Stimulated activated memory B cell treated with anti-CD40 and anti-IgM and Interleukin-4, amounts not matched to agents 10 μg/mL and 1 μg/mL and 100 μg/mL, for 72 hours (primary cell): ENCODE results near the gene MTF1.

Experiments used
- ATAC-seq: fragments of 150-1000 bp; cut with Tn5 transposase; 2 replicates; pipeline ENCODE4 v1.10.0; 2021
- H3K27ac Mint-ChIP-seq: one replicate; pipeline ENCODE4 v1.8.0; 2022; ENCODE audit warnings: mild to moderate bottlenecking, mixed read lengths
- H3K27me3 Mint-ChIP-seq: one replicate; pipeline ENCODE4 v1.8.0; 2022; ENCODE audit warnings: mixed read lengths
- H3K36me3 Mint-ChIP-seq: one replicate; pipeline ENCODE4 v1.8.0; 2022; ENCODE audit warnings: mixed read lengths
- H3K4me1 Mint-ChIP-seq: one replicate; pipeline ENCODE4 v1.8.0; 2022; ENCODE audit warnings: mixed read lengths
- H3K4me3 Mint-ChIP-seq: one replicate; pipeline ENCODE4 v1.8.0; 2022; ENCODE audit warnings: mild to moderate bottlenecking, moderate library complexity, mixed read lengths
- H3K9me3 Mint-ChIP-seq: one replicate; pipeline ENCODE4 v1.8.0; 2022; ENCODE audit warnings: mixed read lengths

MTF1 gene

DNA sequence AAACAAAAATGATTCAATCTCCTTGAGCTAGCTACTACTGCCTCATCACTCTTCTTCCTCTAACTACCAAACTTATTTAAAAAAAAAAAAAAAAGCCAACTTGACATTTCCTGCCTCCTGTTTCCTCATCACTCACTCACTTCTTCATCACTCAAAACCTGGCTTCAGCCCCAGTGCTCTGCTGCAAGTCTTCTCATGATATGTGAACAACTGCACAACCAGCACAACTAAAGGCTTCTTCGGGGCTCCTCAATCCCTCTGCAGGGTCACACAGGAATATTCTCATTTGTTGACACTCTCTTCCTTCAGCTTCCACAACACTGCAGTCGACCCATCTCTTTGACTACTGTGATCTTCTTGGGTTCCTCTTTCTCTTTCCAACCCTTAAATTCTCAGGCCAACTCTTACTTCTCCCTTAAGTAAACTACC is 7.6 kb downstream of the MTF1 start:
- Mint-ChIP-seq H3K36me3 (peaks cover 26% of the 10 kb centered on the region), H3K9me3 (no peaks in the 10 kb centered on the region)

DNA sequence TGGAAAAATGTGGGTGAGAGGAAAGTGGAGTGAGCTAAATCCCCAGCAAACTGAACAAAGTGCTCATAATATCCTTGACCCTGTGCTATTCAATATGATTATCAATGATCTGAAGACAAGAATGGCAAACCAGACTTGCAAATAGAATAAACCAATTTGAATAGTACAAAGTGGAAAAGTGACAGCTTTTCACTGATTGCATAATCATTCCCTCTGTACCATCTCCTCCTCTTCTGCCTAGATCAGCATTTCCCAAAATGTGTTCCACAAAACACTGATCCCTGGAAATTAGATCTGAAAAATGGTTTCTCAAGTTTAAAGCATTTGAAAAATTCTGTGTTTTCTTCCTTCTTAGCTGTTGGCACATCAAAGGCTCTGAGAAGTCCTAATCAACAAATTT is 8.1 kb downstream of the MTF1 start:
- peaks cover 26% of the 10 kb centered on the region for H3K4me1 Mint-ChIP-seq
- no peaks in the 10 kb centered on the region for H3K27me3 Mint-ChIP-seq
- peaks cover 26% of the 10 kb centered on the region for H3K36me3 Mint-ChIP-seq
- ATAC-seq: no peak
- no peaks in the 10 kb centered on the region for H3K9me3 Mint-ChIP-seq
- no peak overlapping the region for H3K4me3 Mint-ChIP-seq
- H3K27ac Mint-ChIP-seq: no peak overlapping the region

More for the DNA sequence above, 7.6 kb downstream of the MTF1 start:
- Mint-ChIP-seq H3K4me3 (no peak overlapping the region), H3K4me1 (peaks cover 23% of the 10 kb centered on the region), H3K27ac (no peak overlapping the region), H3K27me3 (no peaks in the 10 kb centered on the region)
- ATAC-seq: peak; percentile 70

DNA sequence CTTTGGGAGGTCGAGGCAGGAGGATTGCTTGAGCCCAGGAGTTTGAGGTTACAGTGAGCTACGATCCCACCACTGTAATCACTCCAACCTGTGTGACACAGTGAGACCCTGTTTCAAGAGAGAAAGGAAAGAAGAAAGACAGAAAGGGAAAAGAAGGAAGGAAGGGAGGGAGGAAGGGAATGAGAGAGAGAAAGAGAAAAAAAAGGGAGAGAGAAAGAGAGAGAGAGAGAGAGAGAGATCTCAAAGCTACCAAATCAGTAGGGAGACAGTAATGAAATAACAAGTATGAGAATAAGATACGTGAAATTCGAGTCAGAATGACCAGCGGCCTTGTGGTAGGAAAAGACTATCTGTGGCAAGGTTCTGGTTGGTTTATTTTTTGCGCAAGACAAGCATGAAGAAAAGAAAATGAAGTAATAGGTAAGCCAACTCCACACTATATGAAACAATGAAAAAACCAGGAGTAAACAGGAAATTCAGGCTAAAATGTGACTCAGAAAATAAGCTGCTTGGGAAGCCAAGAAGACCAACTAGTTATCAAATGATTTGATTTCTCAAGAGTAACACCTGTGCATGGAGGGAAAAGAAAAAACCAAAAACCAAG is 8.9 kb downstream of the MTF1 start:
- H3K4me1 Mint-ChIP-seq: peaks cover 28% of the 10 kb centered on the region
- ATAC-seq: no peak
- no peak overlapping the region for H3K4me3 Mint-ChIP-seq
- no peak overlapping the region for H3K27ac Mint-ChIP-seq
- H3K9me3 Mint-ChIP-seq: no peaks in the 10 kb centered on the region
- H3K27me3 Mint-ChIP-seq: no peaks in the 10 kb centered on the region
- peaks cover 26% of the 10 kb centered on the region for H3K36me3 Mint-ChIP-seq

DNA sequence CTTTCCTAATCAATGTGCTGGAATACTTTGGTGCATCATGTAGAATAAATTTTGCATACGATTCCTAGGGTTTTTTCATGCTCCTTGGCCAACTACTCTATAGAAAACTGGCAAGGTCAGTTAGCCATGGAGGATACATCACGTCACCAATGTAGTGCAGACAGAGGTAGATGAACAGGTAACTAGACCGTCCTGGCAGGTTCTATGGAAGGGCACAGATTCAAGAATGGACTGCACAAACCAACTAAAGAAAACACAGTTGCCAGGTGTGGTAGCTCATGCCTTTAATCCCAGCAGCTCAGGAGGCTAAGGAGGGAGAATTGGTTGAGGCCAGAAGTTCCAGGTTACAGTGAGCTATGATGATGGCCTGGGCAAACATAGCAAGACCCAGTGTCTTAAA is 9.9 kb downstream of the MTF1 start:
- no peak overlapping the region for H3K4me3 Mint-ChIP-seq
- no peak overlapping the region for H3K27ac Mint-ChIP-seq
- H3K27me3 Mint-ChIP-seq: no peaks in the 10 kb centered on the region
- H3K4me1 Mint-ChIP-seq: peaks cover 27% of the 10 kb centered on the region
- ATAC-seq: no peak
- peaks cover 26% of the 10 kb centered on the region for H3K36me3 Mint-ChIP-seq
- no peaks in the 10 kb centered on the region for H3K9me3 Mint-ChIP-seq

DNA sequence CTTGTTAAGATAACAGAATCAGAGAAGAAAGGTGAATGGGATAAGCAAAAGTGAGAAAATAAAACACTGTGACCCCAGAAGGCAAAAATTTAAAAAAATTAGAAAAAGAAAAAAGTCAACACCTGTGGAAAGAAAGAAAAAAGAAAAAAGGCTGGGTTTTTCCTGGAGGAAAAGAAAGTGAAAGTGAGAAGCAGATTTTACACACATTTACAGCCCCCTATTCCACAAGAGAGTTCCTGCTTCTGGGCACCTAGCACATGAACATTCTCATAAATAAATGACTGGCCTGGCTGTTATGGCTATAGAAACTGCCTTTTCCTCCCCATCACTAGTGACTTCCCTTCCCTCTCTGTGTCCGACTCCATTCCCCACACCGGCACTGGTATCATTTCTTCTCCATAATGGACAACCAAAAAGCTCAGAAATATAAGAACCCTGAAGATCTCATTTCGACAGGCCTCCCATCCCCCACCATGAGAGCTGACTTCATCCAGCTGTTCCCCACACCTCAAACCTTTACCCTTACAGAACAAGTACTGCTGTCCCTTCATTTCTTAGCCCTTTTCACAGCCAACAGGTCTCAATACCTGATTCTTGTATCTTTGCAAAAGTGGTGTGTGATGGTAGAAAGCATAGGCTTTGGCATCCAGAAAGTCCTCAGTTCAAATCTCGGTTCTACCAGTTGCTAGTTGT is 12.6 kb downstream of the MTF1 start:
- no peaks in the 10 kb centered on the region for H3K27me3 Mint-ChIP-seq

DNA sequence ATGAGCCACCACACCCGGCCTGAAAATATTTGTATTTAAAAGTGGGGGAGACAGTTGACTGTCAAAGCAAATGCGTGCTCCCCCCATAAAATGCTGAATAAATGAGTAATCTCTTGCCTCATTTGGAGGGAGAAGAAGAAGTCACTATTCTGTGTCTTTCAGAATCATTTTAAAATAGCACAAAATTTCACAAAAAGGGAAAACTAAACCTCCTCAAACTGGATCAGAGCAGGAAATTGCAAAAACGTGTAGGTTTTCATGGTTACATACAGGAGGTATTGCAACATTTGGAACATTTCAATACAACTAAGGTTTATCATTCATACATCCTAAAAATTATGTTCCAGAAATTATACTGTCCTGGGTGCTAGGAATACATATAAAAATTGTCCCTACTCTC is 13.6 kb downstream of the MTF1 start:
- Mint-ChIP-seq H3K9me3 (no peaks in the 10 kb centered on the region), H3K4me3 (no peak overlapping the region), H3K36me3 (peaks cover 28% of the 10 kb centered on the region), H3K27me3 (no peaks in the 10 kb centered on the region), H3K27ac (no peak overlapping the region), H3K4me1 (peaks cover 40% of the 10 kb centered on the region)
- no peak for ATAC-seq

More for the DNA sequence above, 12.6 kb downstream of the MTF1 start:
- H3K9me3 Mint-ChIP-seq: no peaks in the 10 kb centered on the region
- peak overlapping the region; percentile 61 for H3K4me3 Mint-ChIP-seq
- H3K36me3 Mint-ChIP-seq: peaks cover 28% of the 10 kb centered on the region
- peaks cover 36% of the 10 kb centered on the region for H3K4me1 Mint-ChIP-seq
- H3K27ac Mint-ChIP-seq: peak overlapping the region; percentile 57
- no peak for ATAC-seq

DNA sequence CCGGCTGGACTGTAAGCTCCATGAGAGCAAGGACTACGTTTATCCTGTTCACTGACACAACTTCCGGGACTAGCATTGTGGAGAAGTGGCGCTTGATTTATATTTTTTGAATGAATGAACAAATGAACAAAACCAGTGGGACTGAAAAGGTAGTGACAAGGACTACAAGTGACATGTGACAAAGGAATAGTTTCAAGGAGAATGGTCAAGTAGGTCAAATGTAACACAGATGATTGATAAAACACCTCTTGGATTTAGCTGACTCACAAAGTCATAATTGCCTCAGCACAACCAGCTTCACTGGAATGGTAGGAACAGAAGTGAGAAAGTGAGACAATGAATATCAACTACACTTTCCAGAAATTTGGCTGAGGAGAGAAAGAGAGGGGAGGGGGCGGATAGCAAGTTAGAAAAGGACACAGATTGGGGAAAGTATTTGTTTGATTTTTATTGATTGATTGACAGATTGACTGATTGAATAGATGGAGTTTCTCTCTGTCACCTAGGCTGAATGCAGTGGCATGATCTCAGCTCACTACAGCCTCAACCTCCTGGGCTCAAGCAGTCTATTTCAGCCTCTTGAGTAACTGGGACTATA is 14.2 kb downstream of the MTF1 start:
- peak overlapping the region; percentile 72 for H3K27ac Mint-ChIP-seq
- no peak overlapping the region for H3K4me3 Mint-ChIP-seq
- peaks cover 28% of the 10 kb centered on the region for H3K36me3 Mint-ChIP-seq
- no peaks in the 10 kb centered on the region for H3K9me3 Mint-ChIP-seq
- peaks cover 40% of the 10 kb centered on the region for H3K4me1 Mint-ChIP-seq
- no peaks in the 10 kb centered on the region for H3K27me3 Mint-ChIP-seq
- no peak for ATAC-seq

DNA sequence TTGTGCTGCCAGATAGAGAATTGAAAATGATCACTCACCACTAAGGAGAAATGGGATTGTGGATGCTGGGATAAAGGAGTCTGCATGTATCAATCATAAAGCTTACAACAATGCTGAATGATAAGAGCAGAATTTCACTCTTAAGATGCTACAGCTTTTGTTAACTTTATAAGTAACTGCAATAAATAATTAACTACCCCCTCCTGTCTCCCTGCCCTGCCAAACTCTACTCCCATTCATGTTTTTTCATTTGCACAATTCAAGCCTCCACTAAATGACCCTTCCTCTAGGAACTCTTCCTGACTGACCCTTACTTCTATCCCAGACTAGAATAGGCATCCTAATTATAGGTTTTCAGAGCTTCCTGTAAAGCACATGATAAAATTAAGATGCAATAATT is 14.9 kb downstream of the MTF1 start:
- H3K4me3 Mint-ChIP-seq: no peak overlapping the region
- H3K27ac Mint-ChIP-seq: peak overlapping the region; percentile 72
- H3K4me1 Mint-ChIP-seq: peaks cover 40% of the 10 kb centered on the region
- H3K9me3 Mint-ChIP-seq: no peaks in the 10 kb centered on the region
- no peak for ATAC-seq
- H3K27me3 Mint-ChIP-seq: no peaks in the 10 kb centered on the region
- peaks cover 28% of the 10 kb centered on the region for H3K36me3 Mint-ChIP-seq

DNA sequence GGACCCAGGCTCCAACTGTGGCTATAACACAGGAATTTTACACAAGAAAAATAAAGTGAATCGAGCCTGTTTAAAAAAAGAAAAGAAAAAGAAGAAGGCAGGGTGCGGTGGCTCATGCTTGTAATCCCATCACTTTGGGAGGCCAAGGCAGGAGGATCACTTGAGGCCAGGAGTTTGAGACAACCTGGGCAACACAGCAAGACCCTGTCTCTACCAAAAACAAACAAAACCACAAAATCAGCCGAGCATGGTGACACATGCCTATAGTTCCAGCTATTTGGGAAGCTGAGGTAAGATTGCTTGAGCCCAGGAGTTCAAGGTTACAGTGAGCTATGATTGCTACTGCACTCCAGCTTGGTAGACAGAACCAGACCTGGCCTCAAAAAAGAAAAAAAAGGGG is 17.7 kb downstream of the MTF1 start:
- no peak overlapping the region for H3K27ac Mint-ChIP-seq
- no peak for ATAC-seq
- H3K27me3 Mint-ChIP-seq: no peaks in the 10 kb centered on the region

DNA sequence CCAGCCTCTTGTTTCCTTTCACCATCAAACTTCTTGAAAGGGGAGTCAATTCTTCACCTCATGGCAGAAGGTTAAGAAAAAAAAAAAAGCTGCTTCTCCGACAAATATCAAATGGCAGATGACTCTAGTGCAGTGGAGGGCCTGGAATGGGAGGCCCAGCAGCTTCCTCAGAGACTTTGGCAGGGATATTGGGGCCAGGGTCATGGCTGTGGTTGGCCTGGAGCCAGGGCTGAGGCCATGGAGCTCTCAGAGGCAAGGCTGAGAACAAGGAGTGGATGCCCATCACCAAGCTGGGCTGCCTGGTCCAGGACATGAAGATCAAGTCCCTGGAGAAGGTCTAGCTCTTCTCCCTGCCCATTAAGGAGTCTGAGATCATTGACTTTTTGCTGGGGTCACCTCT is 18.7 kb downstream of the MTF1 start:
- Mint-ChIP-seq H3K9me3 (no peaks in the 10 kb centered on the region), H3K27me3 (no peaks in the 10 kb centered on the region), H3K4me1 (peaks cover 27% of the 10 kb centered on the region), H3K27ac (no peak overlapping the region), H3K36me3 (peaks cover 44% of the 10 kb centered on the region), H3K4me3 (no peak overlapping the region)
- ATAC-seq: no peak

More for the DNA sequence above, 17.7 kb downstream of the MTF1 start:
- H3K9me3 Mint-ChIP-seq: no peaks in the 10 kb centered on the region
- H3K4me3 Mint-ChIP-seq: no peak overlapping the region
- H3K4me1 Mint-ChIP-seq: peaks cover 33% of the 10 kb centered on the region
- peaks cover 34% of the 10 kb centered on the region for H3K36me3 Mint-ChIP-seq

DNA sequence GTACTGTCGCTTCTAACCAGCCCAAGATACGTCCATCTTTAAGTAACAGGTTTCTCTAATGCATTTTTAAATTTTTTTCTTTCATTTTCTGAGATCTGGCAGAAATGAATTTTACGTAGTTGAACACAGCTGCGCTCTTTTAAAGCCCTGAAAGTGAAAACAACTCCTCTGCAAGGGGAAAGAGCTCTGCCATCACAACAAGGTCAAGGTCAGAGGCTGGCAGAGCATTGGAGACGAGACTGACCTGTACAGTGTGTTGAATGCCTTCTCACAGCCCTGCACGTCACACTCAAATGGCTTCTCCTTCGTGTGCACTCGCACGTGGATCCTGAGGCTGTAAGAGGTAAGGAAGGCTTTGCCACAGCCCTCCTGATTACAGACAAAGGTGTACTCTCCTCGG is 19.7 kb downstream of the MTF1 start:
- ATAC-seq: no peak
- Mint-ChIP-seq H3K27me3 (no peaks in the 10 kb centered on the region), H3K9me3 (no peaks in the 10 kb centered on the region), H3K4me1 (peaks cover 18% of the 10 kb centered on the region), H3K36me3 (peaks cover 43% of the 10 kb centered on the region), H3K4me3 (no peak overlapping the region), H3K27ac (no peak overlapping the region)

DNA sequence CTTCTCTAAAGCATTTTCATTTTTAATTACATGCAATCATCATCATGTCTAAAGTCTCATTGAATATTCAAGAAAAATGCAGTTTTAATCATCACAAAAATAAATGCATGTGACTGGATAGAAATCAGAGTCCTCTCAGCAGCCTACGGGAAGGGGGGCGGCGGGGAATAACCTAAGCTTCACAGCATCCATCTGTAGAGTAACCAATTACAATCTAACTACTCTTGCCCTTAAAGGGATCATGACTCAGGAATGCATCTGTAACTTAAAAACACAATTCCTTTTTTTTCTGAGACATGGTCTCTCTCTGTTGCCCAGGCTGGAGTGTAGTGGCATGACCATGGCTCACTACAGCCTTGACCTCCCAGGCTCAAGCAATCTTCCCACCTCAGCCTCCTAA is 22.6 kb downstream of the MTF1 start:
- Mint-ChIP-seq H3K4me1 (peaks cover 4% of the 10 kb centered on the region), H3K36me3 (peaks cover 40% of the 10 kb centered on the region), H3K4me3 (no peak overlapping the region), H3K27ac (no peak overlapping the region), H3K9me3 (no peaks in the 10 kb centered on the region), H3K27me3 (no peaks in the 10 kb centered on the region)
- no peak for ATAC-seq

DNA sequence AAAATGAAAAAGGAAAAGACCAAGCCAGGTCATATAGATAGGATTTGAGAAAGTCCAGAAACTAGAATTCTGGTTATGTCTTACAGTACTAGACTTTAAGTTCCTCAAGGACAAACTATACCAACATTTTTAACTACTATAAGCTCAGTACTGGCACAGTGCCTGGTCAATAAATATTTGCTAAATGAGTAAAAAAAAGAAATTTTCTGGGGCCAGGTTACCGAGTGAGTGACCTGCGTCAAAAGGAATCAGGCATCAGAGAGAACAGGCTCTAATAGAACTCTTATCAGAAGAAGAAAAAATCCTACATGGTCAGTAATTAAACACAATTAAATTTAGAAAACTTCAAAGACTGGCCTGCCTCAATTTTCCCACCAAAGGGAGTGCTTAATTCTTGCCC is 27.6 kb downstream of the MTF1 start:
- H3K27me3 Mint-ChIP-seq: no peaks in the 10 kb centered on the region
- no peak overlapping the region for H3K4me3 Mint-ChIP-seq
- no peaks in the 10 kb centered on the region for H3K9me3 Mint-ChIP-seq
- no peaks in the 10 kb centered on the region for H3K4me1 Mint-ChIP-seq
- ATAC-seq: no peak
- peaks cover 63% of the 10 kb centered on the region for H3K36me3 Mint-ChIP-seq
- no peak overlapping the region for H3K27ac Mint-ChIP-seq

DNA sequence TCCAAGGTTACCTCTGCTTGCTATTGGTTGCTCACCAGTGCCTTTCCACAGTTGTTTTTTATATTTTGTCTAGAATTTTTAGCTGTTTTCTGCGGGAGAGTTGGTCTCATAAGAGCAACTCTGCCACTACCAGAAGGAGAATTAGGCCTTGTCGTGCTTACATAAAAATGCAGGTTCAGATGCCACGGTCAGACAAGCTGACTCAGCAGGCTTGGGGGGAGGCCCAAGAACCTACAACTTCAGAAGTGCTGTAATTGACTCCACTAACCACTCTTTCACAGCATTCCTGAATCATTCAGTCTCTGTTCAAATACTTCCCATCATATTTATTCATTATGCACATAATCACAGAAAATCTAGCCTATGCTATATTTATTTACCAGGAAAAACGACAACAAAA is 28.3 kb downstream of the MTF1 start:
- no peaks in the 10 kb centered on the region for H3K27me3 Mint-ChIP-seq
- peaks cover 63% of the 10 kb centered on the region for H3K36me3 Mint-ChIP-seq
- no peak overlapping the region for H3K27ac Mint-ChIP-seq
- no peak for ATAC-seq
- H3K4me1 Mint-ChIP-seq: no peaks in the 10 kb centered on the region
- no peaks in the 10 kb centered on the region for H3K9me3 Mint-ChIP-seq
- no peak overlapping the region for H3K4me3 Mint-ChIP-seq

DNA sequence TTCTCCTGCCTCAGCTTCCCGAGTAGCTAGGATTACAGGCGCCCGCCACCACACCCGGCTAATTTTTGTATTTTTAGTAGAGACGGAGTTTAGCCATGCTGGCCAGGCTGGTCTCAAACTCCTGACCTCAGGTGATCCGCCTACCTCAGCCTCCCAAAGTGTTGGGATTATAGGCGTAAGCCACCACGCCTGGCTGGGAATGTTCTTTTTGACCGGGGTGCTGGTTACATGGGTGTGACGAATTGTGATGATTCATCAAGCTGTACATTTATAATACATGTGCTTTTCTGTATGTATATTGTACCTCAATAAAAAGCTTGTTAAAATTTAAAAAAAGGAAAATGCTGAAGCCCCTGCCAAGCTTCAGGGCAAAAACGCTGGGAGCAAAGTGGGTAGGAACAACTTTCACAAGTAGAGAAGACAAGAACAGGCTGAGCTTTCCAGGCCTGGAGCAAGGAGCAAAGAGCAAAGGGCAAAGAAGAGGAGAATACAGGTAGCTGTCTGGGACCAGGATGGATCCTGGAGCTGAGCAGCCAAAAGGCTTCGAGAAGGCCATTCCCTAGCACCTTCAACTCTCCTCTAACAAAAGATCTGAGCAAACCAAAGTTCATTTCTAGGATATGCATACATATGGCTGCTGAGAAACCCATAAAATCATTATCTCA is 30.9 kb downstream of the MTF1 start:
- Mint-ChIP-seq H3K27me3 (no peaks in the 10 kb centered on the region), H3K4me1 (peaks cover 13% of the 10 kb centered on the region), H3K4me3 (no peak overlapping the region), H3K27ac (no peak overlapping the region), H3K36me3 (peaks cover 58% of the 10 kb centered on the region), H3K9me3 (no peaks in the 10 kb centered on the region)
- ATAC-seq: no peak
